Measurements from ENCODE around the gene TTC34. TPM values are rescaled to one million over a fixed set of nuclear protein-coding genes. Genes with fewer than 3 reads are reported as not detected.

Gene TTC34
- total RNA-seq, 4 donors from 2014 or later, result 0.17 to 0.56 TPM; not detected in 2

GRCh38 chr1:2591233-2591580 lies 210.3 kb downstream of the TTC34 start:
- Histone ChIP-seq H3K27ac (no peak overlapping the region), H3K4me3 (no peak overlapping the region), H3K36me3 (no peaks in the 10 kb centered on the region), H3K9me3 (no peaks in the 10 kb centered on the region), H3K4me1 (peaks cover 39% of the 10 kb centered on the region), H3K27me3 (peaks cover 4% of the 10 kb centered on the region)
- WGBS, result 90% methylated on average over 5 of the region's 5 CpGs
- no peak for DNase-seq (ENCODE audit: low spot score in 2 of 2)
- TF ChIP-seq POLR2AphosphoS5 (IDR thresholded peaks at IDR 0.05), result no peak
- TF ChIP-seq CTCF (IDR thresholded peaks at IDR 0.05), result no peak
- TF ChIP-seq EP300 (IDR thresholded peaks at IDR 0.05), result no peak
- no peak for TF ChIP-seq POLR2A (IDR thresholded peaks at IDR 0.05)

DNA sequence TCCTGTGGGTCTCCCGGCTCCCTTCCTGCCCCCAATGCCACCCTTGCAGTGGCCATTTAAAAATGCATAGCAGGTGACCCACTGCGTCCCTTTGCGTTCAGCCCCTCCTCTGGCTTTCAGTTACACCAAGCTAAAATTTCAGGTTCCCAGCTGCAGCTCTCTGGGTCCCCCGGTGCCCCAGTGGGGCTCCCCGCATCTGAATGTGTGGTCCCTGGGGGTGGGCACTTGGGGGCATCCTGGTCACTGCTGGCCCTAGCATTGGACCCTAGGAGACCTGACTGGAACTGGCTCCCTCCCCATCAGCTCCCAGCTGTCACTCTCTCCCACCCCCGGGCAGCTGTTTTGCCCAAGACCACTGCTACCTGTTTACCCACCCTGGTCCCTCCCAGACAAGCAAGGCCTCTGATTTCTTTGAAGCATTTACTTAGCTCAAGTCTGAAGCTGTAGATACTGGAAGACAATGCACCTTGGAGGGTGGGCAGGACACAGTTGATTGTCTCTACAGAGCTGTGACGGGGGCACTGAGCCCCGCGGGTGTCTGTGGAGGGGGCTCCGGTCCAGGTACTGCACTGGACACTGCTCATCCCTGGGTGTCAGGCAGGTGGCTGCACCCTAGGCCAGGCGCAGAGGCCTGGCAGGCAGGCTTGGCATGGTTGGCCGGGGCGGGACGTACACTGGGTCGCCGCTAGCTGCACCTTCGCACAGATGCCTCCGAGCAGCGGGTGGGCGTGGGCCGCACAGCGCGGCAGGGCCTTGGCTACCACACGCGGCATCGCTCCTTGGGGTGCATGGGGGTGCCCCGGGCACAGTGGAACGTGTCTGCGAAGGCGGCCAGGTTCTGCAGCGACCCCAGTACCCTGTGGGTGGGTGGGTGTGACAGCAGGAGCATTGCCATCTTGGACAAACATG lies 211.0 kb downstream of the TTC34 start:
- H3K9me3 ChIP-seq, result no peaks in the 10 kb centered on the region
- peaks cover 43% of the 10 kb centered on the region for H3K4me1 ChIP-seq
- H3K27me3 ChIP-seq, result peaks cover 4% of the 10 kb centered on the region
- TF ChIP-seq POLR2AphosphoS5 (IDR thresholded peaks at IDR 0.05), result no peak
- no peak for TF ChIP-seq POLR2A (IDR thresholded peaks at IDR 0.05)
- WGBS, result 90% methylated on average over 6 of the region's 31 CpGs
- DNase-seq (ENCODE audit: low spot score in 2 of 2), result peak in 1 of 2 donors; percentile 53
- H3K36me3 ChIP-seq, result no peaks in the 10 kb centered on the region
- H3K27ac ChIP-seq, result no peak overlapping the region
- no peak overlapping the region for H3K4me3 ChIP-seq

GRCh38 chr1:2589431-2590232 lies 211.9 kb downstream of the TTC34 start:
- peak in 1 of 2 donors; percentile 55 for DNase-seq (ENCODE audit: low spot score in 2 of 2)
- H3K4me1 ChIP-seq, result peaks cover 51% of the 10 kb centered on the region
- H3K4me3 ChIP-seq, result no peak overlapping the region
- H3K36me3 ChIP-seq, result no peaks in the 10 kb centered on the region
- WGBS, result 94% methylated on average over 17 of the region's 25 CpGs
- peaks cover 4% of the 10 kb centered on the region for H3K27me3 ChIP-seq
- H3K27ac ChIP-seq, result no peak overlapping the region
- no peak for TF ChIP-seq POLR2AphosphoS5 (IDR thresholded peaks at IDR 0.05)
- TF ChIP-seq CTCF (IDR thresholded peaks at IDR 0.05), result no peak
- TF ChIP-seq EP300 (IDR thresholded peaks at IDR 0.05), result no peak
- no peak for TF ChIP-seq POLR2A (IDR thresholded peaks at IDR 0.05)
- H3K9me3 ChIP-seq, result no peaks in the 10 kb centered on the region

- Histone ChIP-seq H3K27ac (no peak overlapping the region), H3K4me3 (no peak overlapping the region), H3K4me1 (peaks cover 49% of the 10 kb centered on the region), H3K9me3 (no peaks in the 10 kb centered on the region), H3K27me3 (no peaks in the 10 kb centered on the region), H3K36me3 (no peaks in the 10 kb centered on the region)
- 87% methylated on average over 3 of the region's 23 CpGs for WGBS
- TF ChIP-seq POLR2A (IDR thresholded peaks at IDR 0.05), result no peak
- no peak for TF ChIP-seq EP300 (IDR thresholded peaks at IDR 0.05)
- TF ChIP-seq CTCF (IDR thresholded peaks at IDR 0.05), result no peak
- TF ChIP-seq POLR2AphosphoS5 (IDR thresholded peaks at IDR 0.05), result no peak
- DNase-seq (ENCODE audit: low spot score in 2 of 2), result peak in 1 of 2 donors; percentile 66
These were observed 212.6 kb downstream of the TTC34 start for GRCh38 chr1:2588661-2589430.

DNA sequence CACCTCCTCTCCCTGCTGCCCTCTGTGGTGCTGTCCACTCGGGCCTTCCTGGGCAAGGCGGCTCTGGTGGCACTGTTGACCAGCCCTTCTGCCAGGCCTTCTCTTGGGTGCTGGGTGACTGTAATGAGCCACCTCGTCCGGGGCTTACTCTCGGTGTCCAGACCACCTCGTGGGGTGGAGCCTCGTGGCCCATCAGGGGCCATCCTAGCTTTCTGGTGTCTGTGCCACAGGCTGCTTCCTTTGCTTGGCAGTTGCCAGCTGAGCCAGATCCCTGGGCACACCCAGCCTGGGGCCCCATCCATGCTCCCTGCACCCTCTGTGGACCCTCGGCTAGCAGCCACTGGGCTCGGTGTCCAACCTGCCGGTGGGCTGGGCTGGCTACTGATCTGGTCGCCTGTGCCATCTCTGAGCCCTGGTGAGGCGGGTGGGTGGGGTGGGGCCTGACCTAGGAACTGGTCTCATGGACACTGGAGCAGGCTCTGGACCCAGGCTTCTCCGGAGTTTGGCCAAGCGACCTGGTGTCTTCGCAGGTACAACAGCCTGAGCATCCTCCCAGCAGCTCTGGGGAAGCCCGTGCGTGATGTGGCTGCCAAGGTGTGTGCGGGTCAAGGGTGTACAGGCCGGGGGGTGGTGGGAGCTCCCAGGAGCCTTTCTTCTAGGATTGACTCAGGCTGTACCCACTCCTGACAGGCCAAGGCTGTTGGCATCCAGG lies 213.5 kb downstream of the TTC34 start:
- TF ChIP-seq CTCF (IDR thresholded peaks at IDR 0.05) (no peak), POLR2A (IDR thresholded peaks at IDR 0.05) (no peak), EP300 (IDR thresholded peaks at IDR 0.05) (no peak), POLR2AphosphoS5 (IDR thresholded peaks at IDR 0.05) (no peak)
- no peak for DNase-seq (ENCODE audit: low spot score in 2 of 2)
- peaks cover 41% of the 10 kb centered on the region for H3K4me1 ChIP-seq
- H3K9me3 ChIP-seq, result no peaks in the 10 kb centered on the region
- H3K36me3 ChIP-seq, result no peaks in the 10 kb centered on the region
- H3K4me3 ChIP-seq, result peak overlapping the region; percentile 83
- WGBS, result 80% methylated on average over 7 of the region's 19 CpGs
- no peak overlapping the region for H3K27ac ChIP-seq
- no peaks in the 10 kb centered on the region for H3K27me3 ChIP-seq
